CD14-positive monocyte (primary cell): Measurements from ENCODE around the gene PSMC5. TPM values are rescaled to one million over a fixed set of nuclear protein-coding genes. Genes with fewer than 3 reads are reported as not detected.

ENCODE experiments used
- DNase-seq, 3 donors: peaks; one replicate each; pipeline ENCODE4 v3.0.0-alpha.2; 2011 to 2022
- H2AFZ ChIP-seq: 2 replicates; pipeline ENCODE4 v1.6.0; 2012; ENCODE audit warnings: mild to moderate bottlenecking, low read depth, low read length, inconsistent platforms; ENCODE audit not compliant: insufficient read depth, poor library complexity, severe bottlenecking
- H3K27ac ChIP-seq, 2 donors: 1 replicate in 1 of 2; 2 replicates in 1 of 2; pipeline ENCODE4 v1.5.1; 2012 to 2013; ENCODE audit warnings: low read length in 2 of 2, control low read depth in 1 of 2, inconsistent platforms in 1 of 2, low read depth in 1 of 2, mild to moderate bottlenecking in 1 of 2
- H3K27me3 ChIP-seq, 2 donors: one replicate each; pipeline versions ENCODE4 v1.6.0 to v1.6.1; 2011 to 2013; ENCODE audit warnings: low read length in 2 of 2; ENCODE audit not compliant: control insufficient read depth in 2 of 2, insufficient read depth in 2 of 2
- H3K36me3 ChIP-seq, 2 donors: replicated peaks in 1 of 2; 1 replicate in 1 of 2; 2 replicates in 1 of 2; pipeline versions ENCODE4 v1.5.1 to v1.6.1; 2012 to 2013; ENCODE audit warnings: low read length in 2 of 2, control low read depth in 1 of 2, inconsistent platforms in 1 of 2, mild to moderate bottlenecking in 1 of 2; ENCODE audit not compliant: insufficient read depth in 2 of 2, control insufficient read depth in 1 of 2
- H3K4me1 ChIP-seq, 2 donors: 1 replicate in 1 of 2; 2 replicates in 1 of 2; pipeline versions ENCODE4 v1.5.1 to v1.6.1; 2012 to 2013; ENCODE audit warnings: low read length in 2 of 2, control low read depth in 1 of 2, inconsistent platforms in 1 of 2, mild to moderate bottlenecking in 1 of 2, moderate library complexity in 1 of 2; ENCODE audit not compliant: insufficient read depth in 2 of 2, control insufficient read depth in 1 of 2
- H3K4me2 ChIP-seq: replicated peaks from 2 replicates; pipeline ENCODE3; 2012; ENCODE audit warnings: low read length, moderate library complexity, mild to moderate bottlenecking; ENCODE audit not compliant: poor library complexity, severe bottlenecking; ENCODE audit errors: extremely low read depth
- H3K4me3 ChIP-seq, 3 experiments: fragments of 200-600 bp in 1 of 3; sonication (generic) in 1 of 3; replicated peaks in 1 of 3; 1 replicate in 2 of 3; 2 replicates in 1 of 3; pipeline ENCODE4 v1.5.1; 2011 to 2013; ENCODE audit warnings: low read length in 3 of 3, mild to moderate bottlenecking in 3 of 3, control low read depth in 2 of 3, low read depth in 2 of 3, inconsistent platforms in 1 of 3, moderate library complexity in 1 of 3
- H3K79me2 ChIP-seq: 2 replicates; pipeline ENCODE4 v1.6.0; 2012; ENCODE audit warnings: mild to moderate bottlenecking, control low read depth, inconsistent platforms, low read length, moderate library complexity; ENCODE audit not compliant: insufficient read depth
- H3K9ac ChIP-seq: 2 replicates; pipeline ENCODE4 v1.6.0; 2017; ENCODE audit warnings: low read length, mild to moderate bottlenecking; ENCODE audit not compliant: insufficient read depth, poor library complexity, severe bottlenecking
- H3K9me3 ChIP-seq, 2 donors: replicated peaks in 1 of 2; 1 replicate in 1 of 2; 2 replicates in 1 of 2; pipeline versions ENCODE4 v1.5.1 to v1.6.1; 2012 to 2013; ENCODE audit warnings: low read length in 2 of 2, control low read depth in 1 of 2; ENCODE audit not compliant: control insufficient read depth in 1 of 2, insufficient read depth in 1 of 2
- H4K20me1 ChIP-seq: 2 replicates; pipeline ENCODE4 v1.6.0; 2012; ENCODE audit warnings: mild to moderate bottlenecking, low read length, control low read depth, moderate library complexity; ENCODE audit not compliant: insufficient read depth
- H3K27ac Mint-ChIP-seq, 7 donors: one replicate each; pipeline ENCODE4 v1.8.0; 2020; ENCODE audit warnings: mild to moderate bottlenecking in 7 of 7, mixed read lengths in 7 of 7, moderate library complexity in 6 of 7, inconsistent platforms in 2 of 7
- H3K27me3 Mint-ChIP-seq, 3 donors: one replicate each; pipeline ENCODE4 v1.8.0; 2021 to 2022; ENCODE audit warnings: low read depth in 3 of 3, mild to moderate bottlenecking in 3 of 3, mixed read lengths in 3 of 3, moderate library complexity in 3 of 3, inconsistent platforms in 1 of 3
- H3K36me3 Mint-ChIP-seq, 2 donors: one replicate each; pipeline ENCODE4 v1.8.0; 2020; ENCODE audit warnings: mixed read lengths in 2 of 2, inconsistent platforms in 1 of 2, mild to moderate bottlenecking in 1 of 2
- H3K4me1 Mint-ChIP-seq: one replicate; pipeline ENCODE4 v1.8.0; 2020; ENCODE audit warnings: mild to moderate bottlenecking, mixed read lengths
- H3K4me3 Mint-ChIP-seq, 2 donors: one replicate each; pipeline ENCODE4 v1.8.0; 2020; ENCODE audit warnings: mild to moderate bottlenecking in 2 of 2, mixed read lengths in 2 of 2, moderate library complexity in 1 of 2
- H3K9me3 Mint-ChIP-seq, 7 donors: one replicate each; pipeline ENCODE4 v1.8.0; 2020 to 2022; ENCODE audit warnings: mixed read lengths in 7 of 7, mild to moderate bottlenecking in 6 of 7, moderate library complexity in 6 of 7, inconsistent platforms in 2 of 7
- CTCF ChIP-seq: fragments of 200-600 bp; IDR thresholded peaks from one replicate; pipeline ENCODE4 v1.8.0; 2022; ENCODE audit warnings: antibody characterized with exemption, mild to moderate bottlenecking
- WGBS: methylation state at CpG from one replicate; pipeline ENCODE4 v1.1.5; 2013; ENCODE audit warnings: missing lambda C conversion rate; ENCODE audit not compliant: insufficient coverage; 5-methylcytosine and 5-hydroxymethylcytosine counted together
- intact Hi-C, 2 donors: fragments of 100-400 bp; cut with micrococcal nuclease; formaldehyde crosslinking; loops; one replicate each; pipeline versions ENCODE4 v1.15.0 to v1.15.1; 2023
- polyA plus RNA-seq, 3 donors: library from polyadenylated mRNA; depleted of rRNA in 1 of 3; unstranded in 2 of 3; stranded (reverse) in 1 of 3; fragments of 300-500 nt in 2 of 3; fragments of >200 nt in 1 of 3; fragmentation: Illumina TruSeq in 2 of 3; gene quantifications; 1 replicate in 2 of 3; 2 replicates in 1 of 3; pipeline ENCODE4 v1.2.3, GENCODE V29; 2012 to 2021

The PSMC5 gene
- polyA plus RNA-seq, 3 donors = 82.8 to 97.2 (median 88.3) TPM

- 80% methylated on average over 1 of the region's 6 CpGs for WGBS
- H3K9ac ChIP-seq = no peak overlapping the region
- Mint-ChIP-seq H3K9me3 (peaks cover 0 to 1% (median 0%) of the 10 kb centered on the region in 7 donors), H3K4me1 (peaks cover 7% of the 10 kb centered on the region), H3K4me3 (no peak overlapping the region), H3K27ac (peak overlapping the region in 4 of 7 donors; percentile 15 to 74 (median 31)), H3K36me3 (peaks cover 95 to 100% of the 10 kb centered on the region in 2 donors), H3K27me3 (no peaks in the 10 kb centered on the region)
- no peak overlapping the region for H3K4me2 ChIP-seq
- TF ChIP-seq CTCF = no peak
- peaks cover 94 to 100% of the 10 kb centered on the region in 2 donors for H3K36me3 ChIP-seq
- H4K20me1 ChIP-seq = peaks cover 59% of the 10 kb centered on the region
- no peaks in the 10 kb centered on the region for H3K27me3 ChIP-seq
- H3K4me1 ChIP-seq = no peaks in the 10 kb centered on the region
- intact Hi-C loops = no loop called here
- H2AFZ ChIP-seq = no peak overlapping the region
- no peak overlapping the region for H3K4me3 ChIP-seq
- H3K27ac ChIP-seq = peak overlapping the region in 1 of 2 donors; percentile 41
- no peaks in the 10 kb centered on the region for H3K9me3 ChIP-seq
- DNase-seq = no peak
- H3K79me2 ChIP-seq = peaks cover 16% of the 10 kb centered on the region
These were observed 8.1 kb upstream of the PSMC5 start for GRCh38 chr17:63819131-63819530.

GRCh38 chr17:63819585-63820537 is 7.4 kb upstream of the PSMC5 start:
- 81% methylated on average over 13 of the region's 21 CpGs for WGBS
- no peak for TF ChIP-seq CTCF

More at GRCh38 chr17:63819585-63820537, 7.4 kb upstream of the PSMC5 start:
- Mint-ChIP-seq H3K27ac (peak overlapping the region in 6 of 7 donors; percentile 15 to 74 (median 32)), H3K4me1 (peaks cover 9% of the 10 kb centered on the region), H3K36me3 (peaks cover 95 to 100% of the 10 kb centered on the region in 2 donors), H3K27me3 (no peaks in the 10 kb centered on the region), H3K4me3 (no peak overlapping the region), H3K9me3 (peaks cover 0 to 1% (median 0%) of the 10 kb centered on the region in 7 donors)
- Histone ChIP-seq H3K4me1 (no peaks in the 10 kb centered on the region), H3K9me3 (no peaks in the 10 kb centered on the region), H3K27me3 (no peaks in the 10 kb centered on the region), H3K36me3 (peaks cover 94 to 100% of the 10 kb centered on the region in 2 donors), H2AFZ (no peak overlapping the region), H3K4me2 (no peak overlapping the region), H3K27ac (peak overlapping the region in 1 of 2 donors; percentile 41), H3K79me2 (peaks cover 23% of the 10 kb centered on the region), H3K9ac (no peak overlapping the region), H3K4me3 (no peak overlapping the region), H4K20me1 (peaks cover 59% of the 10 kb centered on the region)
- DNase-seq = no peak
- intact Hi-C loops = loop anchor here in 1 of 2 donors (5.0 kb wide), 1 partner anchor 43 kb away; no protein-coding TSS in a partner anchor
